ENCODE measurements around the gene USP25. TPM values are rescaled to one million over a fixed set of nuclear protein-coding genes. Genes with fewer than 3 reads are reported as not detected.

USP25 gene
- polyA plus RNA-seq, 1 experiment = 35.3 TPM

GRCh38 chr21:15744926-15745325, 15.1 kb downstream of the USP25 start:
- Histone ChIP-seq H3K9me3 (ENCODE audit: control insufficient read depth, insufficient read depth, low read length) (peaks cover 8% of the 10 kb centered on the region; the same call in 1 of the 2 replicates), H3K27ac (ENCODE audit: low read depth, low read length) (no peak overlapping the region), H3K27me3 (ENCODE audit: control insufficient read depth, insufficient read depth, low read length) (no peaks in the 10 kb centered on the region), H3K4me3 (ENCODE audit: low read depth, low read length) (no peak overlapping the region)
- no peak for TF ChIP-seq CTCF (IDR thresholded peaks at IDR 0.05; ENCODE audit: low read depth, low read length)
- CTCF ChIA-PET = interaction anchor here (0.8 kb wide), 1 partner anchor 15 kb away, joined by 3 read pairs; no protein-coding TSS in a partner anchor
- POLR2A ChIA-PET = no interaction called here
- DNase-seq (ENCODE audit: low read depth, low spot score) = no peak

- Histone ChIP-seq H3K4me3 (ENCODE audit: low read depth, low read length) (no peak overlapping the region), H3K27ac (ENCODE audit: low read depth, low read length) (no peak overlapping the region), H3K9me3 (ENCODE audit: control insufficient read depth, insufficient read depth, low read length) (no peaks in the 10 kb centered on the region; the same call in 1 of the 2 replicates), H3K27me3 (ENCODE audit: control insufficient read depth, insufficient read depth, low read length) (no peaks in the 10 kb centered on the region)
- CTCF ChIA-PET = interaction anchor here (0.7 to 1.1 kb wide), 3 partner anchors 78 to 633 kb away, joined by 3 to 4 read pairs (median 3); no protein-coding TSS in a partner anchor
- POLR2A ChIA-PET = interaction anchor here (1.3 kb wide), 1 partner anchor 16 kb away, joined by 3 read pairs; no protein-coding TSS in a partner anchor
- DNase-seq (ENCODE audit: low read depth, low spot score) = no peak
- no peak for TF ChIP-seq CTCF (IDR thresholded peaks at IDR 0.05; ENCODE audit: low read depth, low read length)
Observed at GRCh38 chr21:15748586-15748985, 18.8 kb downstream of the USP25 start.

GRCh38 chr21:15749082-15749860, 19.5 kb downstream of the USP25 start:
- ChIA-PET CTCF (interaction anchor here (1.1 kb wide), 1 partner anchor 77 kb away, joined by 4 read pairs; no protein-coding TSS in a partner anchor), POLR2A (interaction anchor here (1.3 kb wide), 1 partner anchor 15 kb away, joined by 3 read pairs; no protein-coding TSS in a partner anchor)
- no peak for TF ChIP-seq CTCF (IDR thresholded peaks at IDR 0.05; ENCODE audit: low read depth, low read length)
- H3K4me3 ChIP-seq (ENCODE audit: low read depth, low read length) = no peak overlapping the region
- no peaks in the 10 kb centered on the region for H3K27me3 ChIP-seq (ENCODE audit: control insufficient read depth, insufficient read depth, low read length)
- H3K27ac ChIP-seq (ENCODE audit: low read depth, low read length) = no peak overlapping the region
- no peak for DNase-seq (ENCODE audit: low read depth, low spot score)
- H3K9me3 ChIP-seq (ENCODE audit: control insufficient read depth, insufficient read depth, low read length) = no peaks in the 10 kb centered on the region; the same call in 1 of the 2 replicates

GRCh38 chr21:15749861-15750159, 20.0 kb downstream of the USP25 start:
- Histone ChIP-seq H3K9me3 (ENCODE audit: control insufficient read depth, insufficient read depth, low read length) (no peaks in the 10 kb centered on the region), H3K4me3 (ENCODE audit: low read depth, low read length) (no peak overlapping the region), H3K27ac (ENCODE audit: low read depth, low read length) (no peak overlapping the region), H3K27me3 (ENCODE audit: control insufficient read depth, insufficient read depth, low read length) (no peaks in the 10 kb centered on the region)
- no peak for DNase-seq (ENCODE audit: low read depth, low spot score)
- TF ChIP-seq CTCF (IDR thresholded peaks at IDR 0.05; ENCODE audit: low read depth, low read length) = no peak
- CTCF ChIA-PET = no interaction called here
- POLR2A ChIA-PET = interaction anchor here (1.3 kb wide), 1 partner anchor 15 kb away, joined by 3 read pairs; no protein-coding TSS in a partner anchor

- H3K27me3 ChIP-seq (ENCODE audit: control insufficient read depth, insufficient read depth, low read length) = no peaks in the 10 kb centered on the region
- no peak for TF ChIP-seq CTCF (IDR thresholded peaks at IDR 0.05; ENCODE audit: low read depth, low read length)
- no peak overlapping the region for H3K27ac ChIP-seq (ENCODE audit: low read depth, low read length)
- no peak overlapping the region for H3K4me3 ChIP-seq (ENCODE audit: low read depth, low read length)
- ChIA-PET CTCF (no interaction called here), POLR2A (no interaction called here)
- DNase-seq (ENCODE audit: low read depth, low spot score) = no peak
- no peaks in the 10 kb centered on the region; the same call in 1 of the 2 replicates for H3K9me3 ChIP-seq (ENCODE audit: control insufficient read depth, insufficient read depth, low read length)
Observed at GRCh38 chr21:15751037-15751436, 21.3 kb downstream of the USP25 start.

Data from AG04450 (cell line).